Bronchial epithelial cell (primary cell): ENCODE results near the gene NAB1. TPM values are rescaled to one million over a fixed set of nuclear protein-coding genes. Genes with fewer than 3 reads are reported as not detected.

ENCODE experiments used
- DNase-seq: peaks from one replicate; pipeline ENCODE4 v3.0.0-alpha.2; 2010; ENCODE audit warnings: low read depth
- FAIRE-seq: peaks from 2 replicates; lab custom pipeline; 2011; peaks lifted over from hg19 to GRCh38; lab: Jason Lieb, UNC
- H3K27me3 ChIP-seq: 2 replicates; pipeline ENCODE4 v1.5.1; 2011; ENCODE audit warnings: low read length; ENCODE audit not compliant: control insufficient read depth, insufficient read depth
- H3K36me3 ChIP-seq: 2 replicates; pipeline ENCODE4 v1.5.1; 2011; ENCODE audit warnings: low read length; ENCODE audit not compliant: control insufficient read depth, insufficient read depth
- H3K4me3 ChIP-seq: 2 replicates; pipeline ENCODE4 v1.5.1; 2011; ENCODE audit warnings: mild to moderate bottlenecking, low read depth, low read length, control low read depth
- CTCF ChIP-seq: IDR thresholded peaks from 2 replicates; pipeline ENCODE4 v1.5.1; 2011; ENCODE audit warnings: mild to moderate bottlenecking, moderate library complexity, low read length, control low read depth, inconsistent platforms; ENCODE audit not compliant: insufficient read depth, severe bottlenecking
- total RNA-seq: library from RNA; depleted of rRNA; stranded (reverse); fragments of >200 nt; gene quantifications from 2 replicates; pipeline ENCODE4 v1.2.1, GENCODE V29; 2014

Gene NAB1
- total RNA-seq, 1 donor from 2014 or later: 92.4 TPM

DNA sequence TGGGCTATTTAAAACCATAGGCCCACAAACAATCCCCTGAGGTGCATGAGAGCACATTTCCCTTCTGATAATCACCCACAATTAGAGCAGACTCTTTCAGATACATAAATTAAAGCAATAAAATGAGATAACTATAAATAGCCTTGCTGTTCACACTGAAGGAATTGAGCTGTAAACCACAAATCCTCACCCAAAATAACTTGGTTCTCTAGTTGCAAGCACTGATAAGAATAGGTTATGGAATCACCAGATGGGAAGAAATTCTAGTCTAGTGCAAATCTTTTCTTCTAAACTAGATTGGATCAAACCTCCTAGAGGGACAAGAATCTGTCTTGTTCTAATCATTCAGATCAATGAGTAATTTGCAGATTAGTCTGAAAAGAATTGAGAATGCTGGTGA, 64.6 kb downstream of the NAB1 start:
- H3K36me3 ChIP-seq: no peaks in the 10 kb centered on the region
- FAIRE-seq (no peak), DNase-seq (no peak)
- no peak for TF ChIP-seq CTCF
- no peak overlapping the region for H3K4me3 ChIP-seq
- no peaks in the 10 kb centered on the region for H3K27me3 ChIP-seq

DNA sequence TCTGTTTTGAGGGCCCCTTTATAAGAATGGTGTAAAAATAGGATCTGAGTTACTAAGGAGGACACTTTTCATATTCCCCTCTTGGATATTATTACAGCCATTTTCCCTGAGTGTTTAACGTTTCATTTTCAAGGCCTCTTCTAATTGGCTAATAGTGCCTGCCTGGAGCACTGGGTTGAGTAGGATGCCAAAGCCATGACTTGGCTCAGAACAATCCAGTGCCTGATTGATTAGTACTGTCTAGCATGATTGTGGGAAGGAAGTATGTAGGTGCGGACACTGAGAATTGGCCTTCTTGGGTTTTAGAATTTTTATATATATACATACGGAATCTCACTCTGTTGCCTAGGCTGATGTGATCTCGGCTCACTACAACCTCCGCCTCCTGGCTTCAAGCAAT, 66.1 kb downstream of the NAB1 start:
- DNase-seq (peak; percentile 39), FAIRE-seq (no peak)
- TF ChIP-seq CTCF: no peak
- H3K36me3 ChIP-seq: no peaks in the 10 kb centered on the region
- no peak overlapping the region for H3K4me3 ChIP-seq
- no peaks in the 10 kb centered on the region for H3K27me3 ChIP-seq

- FAIRE-seq (no peak), DNase-seq (peak; percentile 22)
- Histone ChIP-seq H3K36me3 (no peaks in the 10 kb centered on the region), H3K27me3 (no peaks in the 10 kb centered on the region), H3K4me3 (no peak overlapping the region)
- no peak for TF ChIP-seq CTCF
These were observed 67.4 kb downstream of the NAB1 start for GRCh38 chr2:190716176-190716807.

DNA sequence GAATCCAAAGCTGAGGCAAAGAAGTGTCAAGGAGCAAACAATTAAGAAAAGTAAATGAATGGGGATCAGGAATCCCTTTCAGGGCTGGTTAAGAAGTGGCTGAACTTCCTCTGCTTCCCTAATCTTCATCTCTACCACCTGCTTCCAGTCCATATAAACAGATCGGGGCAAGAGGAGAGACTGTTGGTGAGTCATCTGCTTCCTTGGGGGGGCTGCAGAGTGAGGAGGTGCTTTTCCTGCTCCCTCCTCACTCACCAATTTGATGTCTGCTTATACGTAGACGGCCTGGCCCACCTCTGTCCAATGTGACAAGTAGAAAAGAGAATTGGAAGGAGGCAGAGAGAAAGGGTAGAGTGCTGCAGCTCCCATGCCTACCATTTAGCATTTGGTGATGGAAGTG, 68.4 kb downstream of the NAB1 start:
- no peaks in the 10 kb centered on the region for H3K27me3 ChIP-seq
- no peaks in the 10 kb centered on the region for H3K36me3 ChIP-seq
- no peak overlapping the region for H3K4me3 ChIP-seq
- TF ChIP-seq CTCF: no peak
- FAIRE-seq (no peak), DNase-seq (no peak)

- DNase-seq: no peak
- TF ChIP-seq CTCF: no peak
- no peaks in the 10 kb centered on the region for H3K36me3 ChIP-seq
- H3K27me3 ChIP-seq: no peaks in the 10 kb centered on the region
- FAIRE-seq: no peak
- no peak overlapping the region for H3K4me3 ChIP-seq
These were observed 69.1 kb downstream of the NAB1 start for GRCh38 chr2:190717764-190718651.
